H9 (cell line): Measurements from ENCODE around the gene KMT2B. TPM values are rescaled to one million over a fixed set of nuclear protein-coding genes. Genes with fewer than 3 reads are reported as not detected.

ENCODE experiments used
- DNase-seq: peaks from one replicate; pipeline ENCODE4 v3.0.0-alpha.2; 2017
- H2AFZ ChIP-seq: one replicate; pipeline ENCODE4 v1.6.1; 2013; ENCODE audit warnings: mild to moderate bottlenecking, low read length, control low read depth, moderate library complexity
- H2AK5ac ChIP-seq: 2 replicates; pipeline ENCODE4 v1.6.1; 2013; ENCODE audit warnings: low read length, control low read depth, mixed read lengths; ENCODE audit not compliant: insufficient read length
- H2BK120ac ChIP-seq: one replicate; pipeline ENCODE4 v1.6.1; 2013; ENCODE audit warnings: low read depth, mild to moderate bottlenecking, low read length, control low read depth, inconsistent platforms; ENCODE audit not compliant: poor library complexity, severe bottlenecking
- H2BK12ac ChIP-seq: 2 replicates; pipeline ENCODE4 v1.6.1; 2013; ENCODE audit warnings: low read length, control low read depth, mixed read lengths, low read depth; ENCODE audit not compliant: insufficient read length
- H2BK15ac ChIP-seq: 2 replicates; pipeline ENCODE4 v1.6.1; 2013; ENCODE audit warnings: low read depth, low read length, control low read depth
- H2BK20ac ChIP-seq: one replicate; pipeline ENCODE4 v1.6.1; 2013; ENCODE audit warnings: low read depth, mild to moderate bottlenecking, low read length, control low read depth, inconsistent platforms; ENCODE audit not compliant: poor library complexity, severe bottlenecking
- H2BK5ac ChIP-seq: 2 replicates; pipeline ENCODE4 v1.6.1; 2013; ENCODE audit warnings: low read length, control low read depth, mixed read lengths; ENCODE audit not compliant: insufficient read length
- H3K14ac ChIP-seq: 2 replicates; pipeline ENCODE4 v1.6.1; 2013; ENCODE audit warnings: low read length, control low read depth; ENCODE audit not compliant: insufficient read depth
- H3K18ac ChIP-seq: 2 replicates; pipeline ENCODE4 v1.6.1; 2013; ENCODE audit warnings: low read depth, mild to moderate bottlenecking, mixed read lengths, low read length, control low read depth; ENCODE audit not compliant: insufficient read length
- H3K23ac ChIP-seq: 2 replicates; pipeline ENCODE4 v1.6.1; 2013; ENCODE audit warnings: low read length, control low read depth, mixed read lengths, low read depth; ENCODE audit not compliant: insufficient read length
- H3K23me2 ChIP-seq: 2 replicates; pipeline ENCODE4 v1.6.1; 2013; ENCODE audit warnings: low read depth, mild to moderate bottlenecking, mixed read lengths, low read length, control low read depth; ENCODE audit not compliant: insufficient read length, poor library complexity, severe bottlenecking
- H3K27ac ChIP-seq: 2 replicates; pipeline ENCODE4 v1.5.1; 2013; ENCODE audit warnings: low read length, control low read depth, mixed read lengths, low read depth; ENCODE audit not compliant: insufficient read length
- H3K27me3 ChIP-seq: 2 replicates; pipeline ENCODE4 v1.6.1; 2013; ENCODE audit warnings: low read length, control low read depth, inconsistent platforms; ENCODE audit not compliant: insufficient read depth
- H3K4ac ChIP-seq: 2 replicates; pipeline ENCODE4 v1.6.1; 2013; ENCODE audit warnings: low read depth, mild to moderate bottlenecking, control low read depth, inconsistent platforms, low read length, moderate library complexity
- H3K4me1 ChIP-seq: 2 replicates; pipeline ENCODE4 v1.6.1; 2013; ENCODE audit warnings: low read length, control low read depth, inconsistent platforms; ENCODE audit not compliant: insufficient read depth
- H3K4me2 ChIP-seq: 2 replicates; pipeline ENCODE4 v1.6.1; 2013; ENCODE audit warnings: low read length, control low read depth, mixed read lengths; ENCODE audit not compliant: insufficient read length, insufficient read depth
- H3K56ac ChIP-seq: 2 replicates; pipeline ENCODE4 v1.6.1; 2013; ENCODE audit warnings: low read depth, mild to moderate bottlenecking, mixed read lengths, low read length, control low read depth; ENCODE audit not compliant: insufficient read length
- H3K79me1 ChIP-seq: 2 replicates; pipeline ENCODE4 v1.6.1; 2013; ENCODE audit warnings: low read depth, mild to moderate bottlenecking, moderate library complexity, low read length, control low read depth, inconsistent platforms; ENCODE audit not compliant: insufficient read depth, poor library complexity, severe bottlenecking
- H3K79me2 ChIP-seq: 2 replicates; pipeline ENCODE4 v1.6.1; 2013; ENCODE audit warnings: low read length, control low read depth, inconsistent platforms; ENCODE audit not compliant: insufficient read depth
- H3K9ac ChIP-seq: 2 replicates; pipeline ENCODE4 v1.6.1; 2013; ENCODE audit warnings: low read length, control low read depth, mixed read lengths; ENCODE audit not compliant: insufficient read length; ENCODE audit errors: extremely low read depth
- H3K9me3 ChIP-seq: one replicate; pipeline ENCODE4 v1.6.1; 2013; ENCODE audit warnings: low read depth, low read length, inconsistent platforms; ENCODE audit not compliant: control insufficient read depth
- H3T11ph ChIP-seq: one replicate; pipeline ENCODE4 v1.6.1; 2013; ENCODE audit warnings: mild to moderate bottlenecking, low read length, control low read depth, inconsistent platforms
- H4K20me1 ChIP-seq: one replicate; pipeline ENCODE4 v1.6.1; 2013; ENCODE audit not compliant: control insufficient read depth, insufficient read length, insufficient read depth
- H4K5ac ChIP-seq: 2 replicates; pipeline ENCODE4 v1.6.1; 2013; ENCODE audit warnings: low read depth, mild to moderate bottlenecking, mixed read lengths, low read length, control low read depth; ENCODE audit not compliant: insufficient read length
- H4K8ac ChIP-seq: replicated peaks from 2 replicates; pipeline ENCODE4 v1.6.1; 2013; ENCODE audit warnings: low read length, control low read depth, mixed read lengths, low read depth; ENCODE audit not compliant: insufficient read length
- H4K91ac ChIP-seq: 2 replicates; pipeline ENCODE4 v1.6.1; 2013; ENCODE audit warnings: low read depth, mild to moderate bottlenecking, moderate library complexity, mixed read lengths, low read length, control low read depth; ENCODE audit not compliant: insufficient read length
- H3K27ac Mint-ChIP-seq, 3 experiments: 2 replicates in 2 of 3; 3 replicates in 1 of 3; pipeline ENCODE4 v1.8.0; 2020 to 2021; ENCODE audit warnings: mixed read lengths in 3 of 3, mild to moderate bottlenecking in 1 of 3, moderate library complexity in 1 of 3
- H3K27me3 Mint-ChIP-seq: 2 replicates; pipeline ENCODE4 v1.8.0; 2021; ENCODE audit warnings: low read depth, mild to moderate bottlenecking, moderate library complexity, mixed read lengths
- H3K36me3 Mint-ChIP-seq, 3 experiments: 2 replicates in 2 of 3; 3 replicates in 1 of 3; pipeline ENCODE4 v1.8.0; 2020 to 2021; ENCODE audit warnings: low read depth in 3 of 3, mixed read lengths in 3 of 3; ENCODE audit not compliant: insufficient read depth in 1 of 3
- H3K4me1 Mint-ChIP-seq, 2 experiments: 2 replicates each; pipeline ENCODE4 v1.8.0; 2020; ENCODE audit warnings: mixed read lengths in 2 of 2
- H3K4me3 Mint-ChIP-seq, 2 experiments: 2 replicates in 1 of 2; 3 replicates in 1 of 2; pipeline ENCODE4 v1.8.0; 2020 to 2021; ENCODE audit warnings: mild to moderate bottlenecking in 2 of 2, mixed read lengths in 2 of 2, moderate library complexity in 1 of 2
- H3K9me3 Mint-ChIP-seq, 2 experiments: 2 replicates in 1 of 2; 3 replicates in 1 of 2; pipeline ENCODE4 v1.8.0; 2020; ENCODE audit warnings: mild to moderate bottlenecking in 2 of 2, mixed read lengths in 2 of 2, moderate library complexity in 1 of 2
- CTCF ChIP-seq: fragments of 200-600 bp; sonication (generic); conservative IDR thresholded peaks from 3 replicates; pipeline ENCODE4 v1.8.0; 2021; ENCODE audit warnings: antibody characterized with exemption, mild to moderate bottlenecking
- WGBS: extraction: QIAGEN DNeasy Blood & Tissue Kit; methylation state at CpG from one replicate; pipeline ENCODE4 v1.1.7; 2013; ENCODE audit warnings: missing lambda C conversion rate, low lambda C conversion rate, mixed read lengths; ENCODE audit not compliant: insufficient read length; ENCODE audit errors: extremely low coverage; 5-methylcytosine and 5-hydroxymethylcytosine counted together
- total RNA-seq: library from RNA; stranded (reverse); gene quantifications from 2 replicates; pipeline ENCODE4 v1.2.1, GENCODE V29; 2021

Gene KMT2B
- total RNA-seq, 1 experiment from 2014 or later = 47.7 TPM

GRCh38 chr19:35750167-35750566 is 32.4 kb downstream of the KMT2B start:
- no peak for DNase-seq
- peaks cover 10% of the 10 kb centered on the region for H3K23me2 ChIP-seq
- Mint-ChIP-seq H3K27me3 (peaks cover 3% of the 10 kb centered on the region), H3K36me3 (peaks cover 0 to 8% (median 6%) of the 10 kb centered on the region in 3 experiments; a peak in 3 of 7 replicates), H3K4me3 (no peak overlapping the region; a peak in 1 of 5 replicates), H3K27ac (no peak overlapping the region), H3K9me3 (no peaks in the 10 kb centered on the region), H3K4me1 (peaks cover 17 to 24% of the 10 kb centered on the region in 2 experiments)
- H2AK5ac ChIP-seq = no peak overlapping the region
- peaks cover 4% of the 10 kb centered on the region; the same call in 1 of the 2 replicates for H3K4me1 ChIP-seq
- H3K79me1 ChIP-seq = peaks cover 3% of the 10 kb centered on the region
- no peak overlapping the region for H3K14ac ChIP-seq
- H2BK15ac ChIP-seq = no peak overlapping the region
- H4K8ac ChIP-seq = no peak overlapping the region
- no peak overlapping the region for H3K4me2 ChIP-seq
- no peaks in the 10 kb centered on the region for H4K20me1 ChIP-seq
- H3K27ac ChIP-seq = no peak overlapping the region
- no peak overlapping the region for H3K56ac ChIP-seq
- no peaks in the 10 kb centered on the region for H3K9me3 ChIP-seq
- H2BK120ac ChIP-seq = no peak overlapping the region
- no peaks in the 10 kb centered on the region for H3K79me2 ChIP-seq
- no peak for TF ChIP-seq CTCF
- no peak overlapping the region for H4K91ac ChIP-seq
- H3K27me3 ChIP-seq = no peaks in the 10 kb centered on the region
- H2AFZ ChIP-seq = no peak overlapping the region
- no peak overlapping the region for H3K23ac ChIP-seq
- H3K9ac ChIP-seq = no peak overlapping the region
- no peak overlapping the region for H4K5ac ChIP-seq
- H2BK20ac ChIP-seq = no peak overlapping the region
- H3T11ph ChIP-seq = no peak overlapping the region
- H2BK5ac ChIP-seq = no peak overlapping the region
- H3K18ac ChIP-seq = no peak overlapping the region
- no peak overlapping the region for H3K4ac ChIP-seq
- H2BK12ac ChIP-seq = no peak overlapping the region
- no CpG with 5 or more reads among the region's 5 CpGs for WGBS
